Measurements from ENCODE around the gene CHD9NB. TPM values are rescaled to one million over a fixed set of nuclear protein-coding genes. Genes with fewer than 3 reads are reported as not detected.
"Not testable (repeated sequence)": the region's sequence is repeated elsewhere in the genome, so short reads cannot be mapped to it uniquely, and the experiment has no call there.

Gene CHD9NB
- total and polyA plus RNA-seq, 4 experiments from 2014 or later: not detected

DNA sequence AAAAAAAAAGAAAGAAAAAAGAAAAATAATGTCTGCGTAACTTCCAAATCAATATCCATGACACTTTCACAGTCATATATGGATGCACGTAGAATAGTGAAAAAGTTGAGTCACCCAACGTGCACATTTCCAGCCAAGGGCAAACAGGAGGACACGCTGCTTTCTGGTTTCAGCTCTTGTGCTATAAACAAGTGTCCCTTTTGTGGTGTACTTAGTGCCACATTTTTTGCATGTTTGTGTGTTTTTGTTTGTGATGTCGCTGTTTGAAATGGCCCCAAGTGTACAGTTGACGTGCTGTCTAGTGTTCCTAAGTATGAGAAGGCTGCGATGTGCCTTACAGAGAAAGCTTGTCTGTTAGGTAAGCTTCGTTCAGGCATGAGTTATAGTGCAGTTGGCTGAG lies 5.0 kb upstream of the CHD9NB start:
- Mint-ChIP-seq H3K9me3 (no peaks in the 10 kb centered on the region), H3K27ac (peak overlapping the region in 1 of 7 donors; percentile 23), H3K4me1 (peaks cover 21 to 52% (median 22%) of the 10 kb centered on the region in 4 donors), H3K27me3 (no peaks in the 10 kb centered on the region), H3K4me3 (no peak overlapping the region), H3K36me3 (no peaks in the 10 kb centered on the region)
- CTCF ChIA-PET (ENCODE audit: partially characterized antibody): interaction anchor here (1.1 to 7.4 kb wide), 2 partner anchors 42 to 102 kb away, joined by 3 to 93 read pairs; no protein-coding TSS in a partner anchor
- no peak for DNase-seq
- Histone ChIP-seq H3K36me3 (ENCODE audit: insufficient read depth, low read length) (no peaks in the 10 kb centered on the region), H3K27ac (ENCODE audit: low read depth, low read length) (no peak overlapping the region), H3K9me3 (ENCODE audit: control insufficient read depth in 1 of 2, low read length in 2 of 2) (no peaks in the 10 kb centered on the region), H3K4me3 (ENCODE audit: low read length in 2 of 2) (no peak overlapping the region), H3K27me3 (ENCODE audit: insufficient read depth, low read length) (no peaks in the 10 kb centered on the region), H3K4me1 (ENCODE audit: insufficient read depth, low read length) (peaks cover 31% of the 10 kb centered on the region)
- intact Hi-C loops (cut with micrococcal nuclease): no loop called here
- POLR2A ChIA-PET (ENCODE audit: partially characterized antibody): no interaction called here

GRCh38 chr16:53056392-53056881 lies 3.7 kb upstream of the CHD9NB start:
- no peaks in the 10 kb centered on the region for H3K27me3 Mint-ChIP-seq
- CTCF ChIA-PET (ENCODE audit: partially characterized antibody): interaction anchor here (1.0 to 7.4 kb wide), 10 partner anchors 9 to 453 kb away, joined by 4 to 93 read pairs (median 16); no protein-coding TSS in a partner anchor
- no peak for DNase-seq
- intact Hi-C loops (cut with micrococcal nuclease): no loop called here
- POLR2A ChIA-PET (ENCODE audit: partially characterized antibody): interaction anchor here (1.7 to 2.8 kb wide), 3 partner anchors 43 to 447 kb away, joined by 4 to 13 read pairs (median 11); partner anchors contain the start of genes AKTIP and RBL2
- Histone ChIP-seq H3K27ac (ENCODE audit: low read depth, low read length) (no peak overlapping the region), H3K4me3 (ENCODE audit: low read length in 2 of 2) (no peak overlapping the region), H3K27me3 (ENCODE audit: insufficient read depth, low read length) (no peaks in the 10 kb centered on the region), H3K4me1 (ENCODE audit: insufficient read depth, low read length) (peaks cover 24% of the 10 kb centered on the region), H3K36me3 (ENCODE audit: insufficient read depth, low read length) (no peaks in the 10 kb centered on the region), H3K9me3 (ENCODE audit: control insufficient read depth in 1 of 2, low read length in 2 of 2) (no peaks in the 10 kb centered on the region)
- H3K4me3 Mint-ChIP-seq: peak overlapping the region in 2 of 8 donors; percentile 52 to 95
- H3K27ac Mint-ChIP-seq: peak overlapping the region in 1 of 7 donors; percentile 30
- H3K36me3 Mint-ChIP-seq: no peaks in the 10 kb centered on the region
- peaks cover 13 to 42% (median 16%) of the 10 kb centered on the region in 4 donors for H3K4me1 Mint-ChIP-seq
- H3K9me3 Mint-ChIP-seq: no peaks in the 10 kb centered on the region

GRCh38 chr16:53055541-53056391 lies 3.1 kb upstream of the CHD9NB start:
- H3K27me3 ChIP-seq (ENCODE audit: insufficient read depth, low read length): no peaks in the 10 kb centered on the region
- H3K27ac ChIP-seq (ENCODE audit: low read depth, low read length): peak overlapping the region; percentile 53
- peak overlapping the region; percentile 70 to 95 (median 86) for H3K4me3 Mint-ChIP-seq
- H3K27me3 Mint-ChIP-seq: no peaks in the 10 kb centered on the region
- ChIA-PET CTCF (ENCODE audit: partially characterized antibody) (interaction anchor here (0.8 to 7.4 kb wide), 33 partner anchors 8 to 490 kb away, joined by 3 to 93 read pairs (median 4); partner anchors contain the start of gene AKTIP), POLR2A (ENCODE audit: partially characterized antibody) (interaction anchor here (1.2 to 2.8 kb wide), 5 partner anchors 43 to 648 kb away, joined by 3 to 13 read pairs (median 4); partner anchors contain the start of genes AKTIP, FTO, RBL2 and RPGRIP1L)
- H3K4me3 ChIP-seq (ENCODE audit: low read length in 2 of 2): peak overlapping the region; percentile 57 to 87
- H3K4me1 ChIP-seq (ENCODE audit: insufficient read depth, low read length): peaks cover 21% of the 10 kb centered on the region
- no peaks in the 10 kb centered on the region for H3K36me3 ChIP-seq (ENCODE audit: insufficient read depth, low read length)
- no peaks in the 10 kb centered on the region for H3K36me3 Mint-ChIP-seq
- peaks cover 9 to 37% (median 13%) of the 10 kb centered on the region in 4 donors for H3K4me1 Mint-ChIP-seq
- no peaks in the 10 kb centered on the region for H3K9me3 ChIP-seq (ENCODE audit: control insufficient read depth in 1 of 2, low read length in 2 of 2)
- intact Hi-C loops (cut with micrococcal nuclease): loop anchor here (1.0 kb wide), 7 partner anchors 44 to 448 kb away; partner anchors contain the start of gene AKTIP
- no peaks in the 10 kb centered on the region for H3K9me3 Mint-ChIP-seq
- DNase-seq: peak in 1 of 5 donors; percentile 9
- H3K27ac Mint-ChIP-seq: peak overlapping the region in 6 of 7 donors; percentile 20 to 94 (median 67)

DNA sequence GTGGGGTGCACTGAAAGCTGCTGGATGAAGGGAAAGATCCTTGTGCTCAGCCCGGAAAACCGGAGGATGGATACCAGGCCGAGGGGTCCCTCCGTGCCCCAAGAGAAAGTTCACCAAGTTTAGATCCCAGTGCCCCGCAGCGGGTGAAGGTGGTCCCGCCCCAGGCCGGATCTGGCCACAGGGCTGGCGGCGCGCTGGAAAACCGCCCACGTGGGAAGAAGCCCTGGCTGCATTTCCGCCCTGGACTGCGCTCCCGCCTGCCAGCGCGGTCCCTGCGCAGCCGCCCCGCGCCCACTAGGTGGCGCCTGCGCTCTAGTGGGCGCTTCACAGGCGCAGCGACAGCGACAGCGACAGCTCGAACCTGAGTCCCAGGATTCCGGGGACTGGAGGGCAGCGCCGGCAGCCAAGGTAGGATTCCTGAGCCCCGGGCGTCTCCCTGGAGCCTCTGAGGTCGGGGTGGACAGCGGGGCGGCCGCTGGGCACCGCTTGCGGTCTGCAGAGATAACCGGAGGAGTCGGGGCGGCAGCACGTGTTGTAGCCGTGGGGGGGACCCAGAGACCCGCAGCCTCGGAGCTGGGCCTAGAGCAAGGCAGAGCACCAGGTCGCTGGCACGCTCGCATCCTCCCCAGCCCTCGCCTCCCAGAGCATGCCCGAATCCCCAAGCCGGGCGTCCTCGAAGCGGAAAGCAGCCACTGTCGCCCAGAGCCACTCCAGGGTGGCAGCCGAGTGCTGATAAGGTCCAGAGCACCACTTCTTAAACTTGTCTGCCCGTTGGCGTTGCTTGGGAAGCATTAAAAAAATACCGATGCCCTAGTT lies 2.2 kb upstream of the CHD9NB start, which contains the start of gene CHD9:
Gene CHD9 (plus strand): TSS at position 322 of the 816 bp plus-strand sequence. CDS start 101,099 bp downstream, outside the sequence.
- Mint-ChIP-seq H3K27me3 (no peaks in the 10 kb centered on the region), H3K36me3 (no peaks in the 10 kb centered on the region), H3K4me1 (peaks cover 9 to 37% (median 13%) of the 10 kb centered on the region in 4 donors), H3K9me3 (no peaks in the 10 kb centered on the region), H3K27ac (peak within 1 kb of the TSS; percentile 31 to 94 (median 73)), H3K4me3 (peak within 1 kb of the TSS; percentile 70 to 95 (median 86))
- intact Hi-C loops (cut with micrococcal nuclease): loop anchor here (1.0 kb wide), 8 partner anchors 44 to 455 kb away; partner anchors contain the start of gene AKTIP
- Histone ChIP-seq H3K27ac (ENCODE audit: low read depth, low read length) (peak within 1 kb of the TSS; percentile 53), H3K27me3 (ENCODE audit: insufficient read depth, low read length) (no peaks in the 10 kb centered on the region), H3K9me3 (ENCODE audit: control insufficient read depth in 1 of 2, low read length in 2 of 2) (no peaks in the 10 kb centered on the region), H3K36me3 (ENCODE audit: insufficient read depth, low read length) (no peaks in the 10 kb centered on the region), H3K4me1 (ENCODE audit: insufficient read depth, low read length) (peaks cover 21% of the 10 kb centered on the region), H3K4me3 (ENCODE audit: low read length in 2 of 2) (peak within 1 kb of the TSS; percentile 57 to 87)
- ChIA-PET CTCF (ENCODE audit: partially characterized antibody) (interaction anchor here (0.5 to 7.4 kb wide), 36 partner anchors 9 to 491 kb away, joined by 3 to 93 read pairs (median 4); partner anchors contain the start of gene AKTIP), POLR2A (ENCODE audit: partially characterized antibody) (interaction anchor here (1.0 to 2.8 kb wide), 6 partner anchors 44 to 649 kb away, joined by 3 to 13 read pairs (median 4); partner anchors contain the start of genes AKTIP, FTO, RBL2 and RPGRIP1L)
- peak; percentile 69 to 82 (median 77) for DNase-seq

DNA sequence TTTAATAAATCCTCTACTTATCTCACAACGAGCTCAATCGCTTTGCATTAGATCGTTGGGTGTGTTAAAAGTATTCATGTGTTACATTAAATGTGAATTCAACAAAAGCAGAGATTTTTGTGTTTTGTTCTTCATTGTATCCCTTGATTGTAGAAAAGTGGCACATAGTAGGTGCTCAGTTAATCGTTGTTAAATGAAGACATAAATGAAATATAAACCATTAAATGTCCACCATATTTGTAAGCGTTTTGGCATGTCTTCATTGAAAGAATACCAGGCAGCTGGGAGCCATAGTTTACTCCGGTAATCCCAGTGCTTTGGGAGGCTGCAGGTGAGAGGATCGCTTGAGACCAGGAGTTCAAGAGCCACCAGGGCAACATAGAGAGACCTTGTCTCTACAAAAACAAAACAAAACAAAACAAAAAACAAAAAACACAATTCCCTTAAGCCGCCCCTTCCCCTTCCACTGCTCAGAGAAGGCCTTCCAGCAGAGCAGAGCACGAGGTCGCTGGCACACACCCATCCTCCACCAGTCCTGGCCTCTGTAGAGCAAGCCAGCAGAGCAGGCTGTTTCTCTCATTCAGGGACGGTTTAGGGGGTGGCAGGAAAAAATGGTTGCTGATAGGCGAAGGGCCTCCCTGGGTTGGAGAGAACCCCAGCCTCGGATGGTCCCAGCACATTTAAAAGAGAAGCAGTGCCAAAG lies 1.4 kb upstream of the CHD9NB start:
- peak overlapping the region; percentile 70 to 95 (median 83) for H3K4me3 Mint-ChIP-seq
- no peaks in the 10 kb centered on the region for H3K9me3 ChIP-seq (ENCODE audit: control insufficient read depth in 1 of 2, low read length in 2 of 2)
- H3K27ac ChIP-seq (ENCODE audit: low read depth, low read length): peak overlapping the region; percentile 19
- intact Hi-C loops (cut with micrococcal nuclease): loop anchor here (1.0 kb wide), 1 partner anchor 456 kb away; no protein-coding TSS in a partner anchor
- H3K27me3 Mint-ChIP-seq: no peaks in the 10 kb centered on the region
- H3K4me1 ChIP-seq (ENCODE audit: insufficient read depth, low read length): peaks cover 21% of the 10 kb centered on the region
- H3K4me3 ChIP-seq (ENCODE audit: low read length in 2 of 2): peak overlapping the region; percentile 42 to 87
- ChIA-PET POLR2A (ENCODE audit: partially characterized antibody) (interaction anchor here (1.0 to 2.8 kb wide), 4 partner anchors 45 to 450 kb away, joined by 4 to 13 read pairs (median 8); partner anchors contain the start of gene AKTIP), CTCF (ENCODE audit: partially characterized antibody) (interaction anchor here (0.5 to 7.4 kb wide), 18 partner anchors 10 to 455 kb away, joined by 3 to 93 read pairs (median 6); partner anchors contain the start of gene AKTIP)
- H3K36me3 Mint-ChIP-seq: no peaks in the 10 kb centered on the region
- no peaks in the 10 kb centered on the region for H3K36me3 ChIP-seq (ENCODE audit: insufficient read depth, low read length)
- DNase-seq: no peak
- H3K9me3 Mint-ChIP-seq: no peaks in the 10 kb centered on the region
- peak overlapping the region in 5 of 7 donors; percentile 47 to 80 (median 73) for H3K27ac Mint-ChIP-seq
- no peaks in the 10 kb centered on the region for H3K27me3 ChIP-seq (ENCODE audit: insufficient read depth, low read length)
- peaks cover 9 to 37% (median 13%) of the 10 kb centered on the region in 4 donors for H3K4me1 Mint-ChIP-seq

DNA sequence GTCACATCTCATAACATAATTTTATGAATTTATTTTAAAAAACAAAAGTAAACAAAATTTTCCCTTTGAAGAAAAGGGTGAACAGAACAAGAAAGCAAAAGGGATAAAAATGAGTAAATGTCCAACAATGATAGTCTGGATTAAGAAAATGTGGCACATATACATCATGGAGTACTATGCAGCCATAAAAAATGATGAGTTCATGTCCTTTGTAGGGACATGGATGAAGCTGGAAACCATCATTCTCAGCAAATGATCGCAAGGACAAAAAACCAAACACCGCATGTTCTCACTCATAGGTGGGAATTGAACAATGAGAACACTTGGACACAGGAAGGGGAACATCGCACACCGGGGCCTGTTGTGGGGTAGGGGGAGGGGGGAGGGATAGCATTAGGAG lies 1.4 kb downstream of the CHD9NB start:
- H3K27me3 Mint-ChIP-seq; DNase-seq; H3K9me3 Mint-ChIP-seq; H3K27ac Mint-ChIP-seq; H3K4me3 ChIP-seq (ENCODE audit: low read length in 2 of 2); POLR2A ChIA-PET (ENCODE audit: partially characterized antibody); intact Hi-C loops (cut with micrococcal nuclease); H3K36me3 ChIP-seq (ENCODE audit: insufficient read depth, low read length); H3K9me3 ChIP-seq (ENCODE audit: control insufficient read depth in 1 of 2, low read length in 2 of 2); H3K27me3 ChIP-seq (ENCODE audit: insufficient read depth, low read length); H3K36me3 Mint-ChIP-seq; CTCF ChIA-PET (ENCODE audit: partially characterized antibody); H3K27ac ChIP-seq (ENCODE audit: low read depth, low read length); H3K4me3 Mint-ChIP-seq: not testable (repeated sequence)
- H3K4me1 ChIP-seq (ENCODE audit: insufficient read depth, low read length): peaks cover 16% of the 10 kb centered on the region
- H3K4me1 Mint-ChIP-seq: peaks cover 6 to 18% (median 9%) of the 10 kb centered on the region in 4 donors

Data from CD4-positive, alpha-beta memory T cell (primary cell).